A549 (cell line): ENCODE data around the gene PRH2. TPM values are rescaled to one million over a fixed set of nuclear protein-coding genes. Genes with fewer than 3 reads are reported as not detected.

Source experiments
- ATAC-seq, 2 experiments: fragments of 200-7000 bp in 1 of 2; fragments of >200 bp in 1 of 2; cut with Nextera tagmentation in 1 of 2; cut with Tn5 transposase in 1 of 2; 3 replicates each; pipeline versions ENCODE4 v1.8.0 to v1.9.1; 2018 to 2020; ENCODE audit warnings: mild to moderate bottlenecking in 1 of 2, moderate library complexity in 1 of 2
- CTCF ChIA-PET: fragments of 300-600 bp; sonication (Branson Sonifier 250); formaldehyde crosslinking; extraction: SDS; loops from one replicate; lab custom pipeline; 2021; ENCODE audit warnings: antibody characterized with exemption, inconsistent platforms; lab: Yijun Ruan, JAX
- POLR2A ChIA-PET: fragments of 350-600 bp; formaldehyde crosslinking; extraction: SDS; loops from one replicate; lab custom pipeline; 2021; ENCODE audit warnings: antibody characterized with exemption, inconsistent platforms; lab: Yijun Ruan, JAX
- DNase-seq, 2 experiments: peaks; one replicate each; pipeline versions ENCODE4 v3.0.0 to v3.0.0-alpha.2; 2011 to 2016; ENCODE audit warnings: low read depth in 1 of 2, low spot score in 1 of 2
- FAIRE-seq: peaks from 2 replicates; lab custom pipeline; 2011; peaks lifted over from hg19 to GRCh38; lab: Jason Lieb, UNC
- H3K27ac ChIP-seq, 2 experiments: fragments of >200 bp; sonication (Bioruptor Twin); formaldehyde crosslinking; 3 replicates each; pipeline ENCODE4 v1.5.1; 2016 to 2017
- H3K4me1 ChIP-seq: fragments of >200 bp; sonication (Bioruptor Twin); formaldehyde crosslinking; 3 replicates; pipeline ENCODE4 v1.6.1; 2016
- H3K4me2 ChIP-seq: fragments of >200 bp; sonication (Bioruptor Twin); formaldehyde crosslinking; 3 replicates; pipeline ENCODE4 v1.6.1; 2016
- H3K4me3 ChIP-seq: fragments of >200 bp; sonication (Bioruptor Twin); formaldehyde crosslinking; 3 replicates; pipeline ENCODE4 v1.5.1; 2016
- H3K9me3 ChIP-seq: fragments of >200 bp; sonication (Bioruptor Twin); formaldehyde crosslinking; 3 replicates; pipeline ENCODE4 v1.6.1; 2016
- BCL3 ChIP-seq: fragments of >200 bp; sonication (Bioruptor Twin); formaldehyde crosslinking; IDR thresholded peaks from 3 replicates; pipeline ENCODE4 v1.6.1; 2016
- CBX2 ChIP-seq: fragments of 200-600 bp; sonication (generic); IDR thresholded peaks from 2 replicates; pipeline ENCODE4 v1.6.1; 2016; ENCODE audit warnings: low read depth, mild to moderate bottlenecking, borderline replicate concordance
- CBX8 ChIP-seq: fragments of 200-600 bp; sonication (generic); IDR thresholded peaks from 2 replicates; pipeline ENCODE4 v1.6.1; 2016
- CTCF ChIP-seq: fragments of >200 bp; sonication (Bioruptor Twin); formaldehyde crosslinking; IDR thresholded peaks from 3 replicates; pipeline ENCODE4 v1.5.1; 2016
- EHF ChIP-seq: fragments of 250-450 bp; sonication (Bioruptor Pico); IDR thresholded peaks from 2 replicates; pipeline ENCODE4 v1.5.0; 2020; ENCODE audit warnings: mild to moderate bottlenecking
- EHMT2 ChIP-seq: fragments of 200-600 bp; sonication (generic); IDR thresholded peaks from 2 replicates; pipeline ENCODE4 v1.6.1; 2016; ENCODE audit warnings: antibody characterized with exemption, low read depth, mild to moderate bottlenecking, moderate library complexity
- ESRRA ChIP-seq: fragments of 150-350 bp; IDR thresholded peaks from 2 replicates; pipeline ENCODE4 v1.6.1; 2014; ENCODE audit warnings: mild to moderate bottlenecking, low read length, borderline replicate concordance
- FOSL2 ChIP-seq, 2 experiments: fragments of 450-650 bp in 1 of 2; fragments of >200 bp in 1 of 2; sonication (Bioruptor Twin) in 1 of 2; formaldehyde crosslinking; IDR thresholded peaks; 2 replicates each; pipeline versions ENCODE4 v1.5.0 to v1.6.1; 2016 to 2020; ENCODE audit warnings: mild to moderate bottlenecking in 1 of 2, moderate library complexity in 1 of 2
- HEYL ChIP-seq: fragments of 250-450 bp; sonication (Bioruptor Pico); IDR thresholded peaks from 2 replicates; pipeline ENCODE4 v1.8.0; 2021; ENCODE audit warnings: mild to moderate bottlenecking, moderate library complexity
- HOXA7 ChIP-seq: fragments of 250-450 bp; sonication (Bioruptor Pico); IDR thresholded peaks from 2 replicates; pipeline ENCODE4 v1.5.0; 2020; ENCODE audit warnings: mild to moderate bottlenecking, moderate library complexity
- HOXB13 ChIP-seq: fragments of 250-450 bp; sonication (Bioruptor Pico); IDR thresholded peaks from 2 replicates; pipeline ENCODE4 v1.5.0; 2020; ENCODE audit warnings: low read depth, mild to moderate bottlenecking, moderate library complexity
- HOXB5 ChIP-seq: fragments of 250-450 bp; sonication (Bioruptor Pico); IDR thresholded peaks from 2 replicates; pipeline ENCODE4 v1.5.0; 2020; ENCODE audit warnings: mild to moderate bottlenecking, moderate library complexity
- KDM1A ChIP-seq: fragments of 200-600 bp; sonication (generic); IDR thresholded peaks from 2 replicates; pipeline ENCODE4 v1.6.1; 2016; ENCODE audit warnings: low read depth, mild to moderate bottlenecking
- MAFK ChIP-seq: fragments of 450-650 bp; IDR thresholded peaks from 2 replicates; pipeline ENCODE4 v1.6.1; 2014; ENCODE audit not compliant: partially characterized antibody
- NFE2L2 ChIP-seq: fragments of 150-350 bp; conservative IDR thresholded peaks from 2 replicates; pipeline ENCODE4 v1.6.1; 2014; ENCODE audit warnings: low read length
- NPAS2 ChIP-seq: fragments of 250-450 bp; sonication (Bioruptor Pico); IDR thresholded peaks from 2 replicates; pipeline ENCODE4 v1.8.0; 2022; ENCODE audit warnings: mild to moderate bottlenecking, moderate library complexity, borderline replicate concordance
- NR3C1 ChIP-seq: fragments of >200 bp; sonication (Bioruptor Twin); formaldehyde crosslinking; IDR thresholded peaks from 3 replicates; pipeline ENCODE4 v1.6.1; 2017
- PHF8 ChIP-seq: fragments of 200-600 bp; sonication (generic); IDR thresholded peaks from 2 replicates; pipeline ENCODE4 v1.6.1; 2016; ENCODE audit warnings: low read depth, mild to moderate bottlenecking, antibody characterized with exemption, moderate library complexity, borderline replicate concordance
- POLR2A ChIP-seq: IDR thresholded peaks from 2 replicates; pipeline ENCODE4 v1.6.1; 2012; ENCODE audit warnings: mild to moderate bottlenecking, low read length
- POLR2AphosphoS2 ChIP-seq: conservative IDR thresholded peaks from 2 replicates; pipeline ENCODE4 v1.6.1; 2012; ENCODE audit warnings: low read length, improper control_type of control experiment, inconsistent platforms
- RAD21 ChIP-seq, 2 experiments: fragments of >200 bp in 1 of 2; sonication (Bioruptor Twin) in 1 of 2; formaldehyde crosslinking in 1 of 2; IDR thresholded peaks in 1 of 2; conservative IDR thresholded peaks in 1 of 2; 2 replicates in 1 of 2; 3 replicates in 1 of 2; pipeline ENCODE4 v1.6.1; 2012 to 2018; ENCODE audit warnings: inconsistent platforms in 1 of 2
- RARB ChIP-seq: fragments of 250-450 bp; sonication (Bioruptor Pico); IDR thresholded peaks from 2 replicates; pipeline ENCODE4 v1.8.0; 2021; ENCODE audit warnings: mild to moderate bottlenecking, moderate library complexity
- RCOR1 ChIP-seq: fragments of 150-350 bp; IDR thresholded peaks from 2 replicates; pipeline ENCODE4 v1.6.1; 2014; ENCODE audit warnings: antibody characterized with exemption, low read length, low read depth
- REST ChIP-seq: fragments of 200-600 bp; sonication (generic); IDR thresholded peaks from 2 replicates; pipeline ENCODE4 v1.6.1; 2016; ENCODE audit warnings: antibody characterized with exemption, mild to moderate bottlenecking, moderate library complexity
- RFX5 ChIP-seq: fragments of 450-650 bp; IDR thresholded peaks from 2 replicates; pipeline ENCODE4 v1.7.1; 2014; ENCODE audit warnings: antibody characterized with exemption, mild to moderate bottlenecking, moderate library complexity
- RNF2 ChIP-seq: fragments of 200-600 bp; sonication (generic); IDR thresholded peaks from 2 replicates; pipeline ENCODE4 v1.6.1; 2016; ENCODE audit warnings: low read depth, mild to moderate bottlenecking, antibody characterized with exemption, moderate library complexity, borderline replicate concordance
- WGBS: methylation state at CpG from one replicate; pipeline ENCODE4 v1.1.6; 2017; ENCODE audit errors: missing lambda C conversion rate; 5-methylcytosine and 5-hydroxymethylcytosine counted together
- polyA minus RNA-seq: library from RNA; depleted of rRNA, polyadenylated mRNA; stranded (reverse); fragments of >200 nt; gene quantifications from 2 replicates; pipeline ENCODE4 v1.2.3, GENCODE V29; 2011; rRNA and poly(A)+ RNA removed
- polyA plus RNA-seq, 4 experiments: library from polyadenylated mRNA; depleted of rRNA in 3 of 4; stranded (reverse); fragments of >200 nt; fragmentation: RNase III in 1 of 4; extraction: RNeasy Plus Mini Kit Qiagen cat#74134 plus additional on column Dnase treatment in 1 of 4; gene quantifications; 2 replicates in 3 of 4; 3 replicates in 1 of 4; pipeline ENCODE4 v1.2.3, GENCODE V29; 2011 to 2017
- TF ChIP-seq, protein P1 (sequence below): fragments of 250-450 bp; sonication (Bioruptor Pico); IDR thresholded peaks from 2 replicates; pipeline ENCODE4 v1.5.0; 2021; ENCODE audit warnings: mild to moderate bottlenecking, moderate library complexity, borderline replicate concordance

PRH2 gene
- polyA plus RNA-seq (2011; rRNA removed) (0.25 and 0.39 TPM in 2 replicates), polyA plus RNA-seq (2017; fragmentation: RNase III; extraction: RNeasy Plus Mini Kit Qiagen cat#74134 plus additional on column Dnase treatment) (0.19 TPM in 1 of 3 replicates, not detected in the others), polyA minus RNA-seq (3.0 and 4.6 TPM in 2 replicates)
- 0.15 and 0.22 TPM in 2 replicates for polyA plus RNA-seq (2012; cell fraction: cytosol; rRNA removed)
- 1.2 TPM in 1 of 2 replicates, not detected in the other for polyA plus RNA-seq (2012; cell fraction: nucleus; rRNA removed)

DNA sequence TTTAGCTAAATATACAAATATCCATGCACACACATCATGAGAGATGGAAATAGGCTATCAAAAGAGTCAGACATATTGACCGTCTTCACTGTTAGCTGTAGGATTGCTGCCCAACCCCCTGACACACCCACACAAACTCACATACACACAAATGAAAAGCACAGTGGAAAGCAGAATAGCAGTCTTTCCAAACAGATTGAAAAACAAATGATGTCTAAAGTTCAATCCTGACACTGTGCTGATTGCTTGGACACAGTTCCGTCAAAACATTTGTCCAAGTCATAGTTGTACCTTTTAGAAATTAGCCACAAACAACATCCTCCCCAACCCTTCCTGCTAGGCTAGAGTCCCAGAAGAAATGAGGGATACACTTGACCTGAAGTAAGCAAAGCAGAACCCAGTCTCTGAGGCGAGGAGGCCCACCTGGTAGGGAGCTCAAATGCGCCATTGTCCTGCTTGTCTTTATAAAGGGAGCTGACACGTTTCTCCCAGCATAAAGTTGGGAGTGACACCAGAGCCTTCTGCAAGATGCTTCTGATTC is at the start of gene PRH2:
Gene PRH2, plus strand, starts transcription at position 491 of the 541 bp plus-strand sequence. Its CDS starts 38 bp downstream, at position 529.
- TF ChIP-seq RNF2, result no peak
- no peak for TF ChIP-seq REST
- no peak for TF ChIP-seq NFE2L2
- no peak for TF ChIP-seq CBX8
- no peak for TF ChIP-seq POLR2A
- no peak for TF ChIP-seq POLR2AphosphoS2
- no peak for TF ChIP-seq RAD21 (conservative IDR thresholded peaks at IDR 0.05 in 1 of 2, IDR thresholded peaks at IDR 0.05 in 1 of 2)
- no peak for TF ChIP-seq EHF
- no peak for TF ChIP-seq KDM1A
- no peak for TF ChIP-seq CBX2
- TF ChIP-seq RARB, result no peak
- no peak for TF ChIP-seq HOXB5
- TF ChIP-seq EHMT2, result no peak
- no peak for TF ChIP-seq NPAS2 (CRISPR knock-in tag)
- TF ChIP-seq FOSL2 (IDR thresholded peaks at IDR 0.05), result no peak
- TF ChIP-seq FOSL2 (CRISPR knock-in tag; IDR thresholded peaks at IDR 0.05), result no peak
- TF ChIP-seq HOXA7 (CRISPR knock-in tag), result no peak
- Histone ChIP-seq H3K4me3 (no peak within 1 kb of the TSS), H3K9me3 (no peaks in the 10 kb centered on the region), H3K4me2 (no peak within 1 kb of the TSS), H3K27ac (no peak within 1 kb of the TSS), H3K4me1 (no peaks in the 10 kb centered on the region)
- ChIA-PET POLR2A (no interaction called here), CTCF (interaction anchor here (0.9 kb wide), 1 partner anchor 14 kb away, joined by 3 read pairs; no protein-coding TSS in a partner anchor)
- WGBS, result 89% methylated on average over 5 of the region's 5 CpGs
- DNase-seq, result no peak
- no peak for FAIRE-seq
- ATAC-seq, result no peak

- ChIA-PET CTCF (no interaction called here), POLR2A (no interaction called here)
- no peak within 1 kb of the TSS for H3K4me2 ChIP-seq
- 89% methylated on average over 6 of the region's 6 CpGs for WGBS
- DNase-seq, result no peak
- no peak for FAIRE-seq
- H3K27ac ChIP-seq, result no peak within 1 kb of the TSS
- no peak within 1 kb of the TSS for H3K4me3 ChIP-seq
- no peak for ATAC-seq
- no peaks in the 10 kb centered on the region for H3K4me1 ChIP-seq
- no peaks in the 10 kb centered on the region for H3K9me3 ChIP-seq
- TF ChIP-seq RCOR1 (no peak), EHMT2 (no peak), MAFK (no peak), RNF2 (no peak), PHF8 (no peak), CTCF (no peak), RFX5 (no peak), HEYL (CRISPR knock-in tag) (no peak), BCL3 (no peak), NR3C1 (no peak), KDM1A (no peak), HOXB13 (CRISPR knock-in tag) (no peak), ESRRA (no peak), EHF (no peak)
- TF ChIP-seq, protein P1, sequence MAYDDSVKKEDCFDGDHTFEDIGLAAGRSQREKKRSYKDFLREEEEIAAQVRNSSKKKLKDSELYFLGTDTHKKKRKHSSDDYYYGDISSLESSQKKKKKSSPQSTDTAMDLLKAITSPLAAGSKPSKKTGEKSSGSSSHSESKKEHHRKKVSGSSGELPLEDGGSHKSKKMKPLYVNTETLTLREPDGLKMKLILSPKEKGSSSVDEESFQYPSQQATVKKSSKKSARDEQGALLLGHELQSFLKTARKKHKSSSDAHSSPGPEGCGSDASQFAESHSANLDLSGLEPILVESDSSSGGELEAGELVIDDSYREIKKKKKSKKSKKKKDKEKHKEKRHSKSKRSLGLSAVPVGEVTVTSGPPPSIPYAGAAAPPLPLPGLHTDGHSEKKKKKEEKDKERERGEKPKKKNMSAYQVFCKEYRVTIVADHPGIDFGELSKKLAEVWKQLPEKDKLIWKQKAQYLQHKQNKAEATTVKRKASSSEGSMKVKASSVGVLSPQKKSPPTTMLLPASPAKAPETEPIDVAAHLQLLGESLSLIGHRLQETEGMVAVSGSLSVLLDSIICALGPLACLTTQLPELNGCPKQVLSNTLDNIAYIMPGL, result no peak
Measured at GRCh38 chr12:10884086-10884725, 44.8 kb upstream of the PRH2 start, which contains the start of gene PRH1. Gene PRH1, minus strand, starts transcription at chr12:10884255. Its CDS starts 38 bp downstream, at chr12:10884217.
